GM19025 (cell line): Measurements from ENCODE around the gene ABCC2.
"Not testable (repeated sequence)": the region's sequence is repeated elsewhere in the genome, so short reads cannot be mapped to it uniquely, and the experiment has no call there.

ENCODE experiments used
- ATAC-seq: cut with Tn5 transposase; IDR thresholded peaks from one replicate; pipeline ENCODE4 v1.9.1; 2021; ENCODE audit warnings: mild to moderate bottlenecking, low read depth, moderate library complexity; ENCODE audit not compliant: unreplicated experiment

ABCC2 gene

DNA sequence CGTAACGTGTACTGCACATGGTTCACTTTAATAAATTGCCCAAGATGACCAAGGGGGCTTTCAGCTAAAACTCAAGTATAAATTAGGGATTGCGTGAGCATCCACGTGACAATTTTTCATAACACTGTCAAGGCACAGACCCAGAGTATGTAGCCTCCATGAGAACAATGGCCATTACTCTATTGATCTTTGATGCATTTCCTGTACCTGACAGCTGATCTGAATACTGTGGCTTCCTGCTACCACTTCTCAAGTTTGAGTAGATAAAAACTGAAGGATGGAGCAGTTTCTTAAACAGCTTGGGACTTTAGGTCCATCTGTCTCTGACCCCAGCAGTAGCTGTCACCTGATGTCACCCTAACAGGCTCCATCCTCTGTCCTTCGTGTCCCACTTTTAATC, 98.9 kb downstream of the ABCC2 start:
- no peak for ATAC-seq

DNA sequence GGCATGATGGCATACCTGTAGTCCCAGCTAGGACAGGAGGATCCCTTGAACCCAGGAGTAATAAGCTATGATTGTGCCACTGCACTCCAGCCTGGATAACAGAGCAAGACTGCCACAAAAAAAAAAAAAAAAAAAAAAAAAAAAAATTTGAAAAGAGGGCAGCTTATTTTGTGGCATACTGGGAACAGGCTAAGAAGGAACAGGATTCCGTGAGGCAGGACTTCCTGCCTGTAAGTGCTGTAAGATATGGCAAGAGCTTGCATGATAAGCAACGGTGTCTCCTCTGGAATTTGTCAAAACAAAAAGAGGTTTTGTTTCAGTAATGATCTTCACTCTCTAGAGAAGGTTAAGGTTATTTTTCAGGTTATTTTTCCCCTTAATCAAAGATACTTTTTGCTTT, 101.1 kb downstream of the ABCC2 start:
- ATAC-seq: no peak

DNA sequence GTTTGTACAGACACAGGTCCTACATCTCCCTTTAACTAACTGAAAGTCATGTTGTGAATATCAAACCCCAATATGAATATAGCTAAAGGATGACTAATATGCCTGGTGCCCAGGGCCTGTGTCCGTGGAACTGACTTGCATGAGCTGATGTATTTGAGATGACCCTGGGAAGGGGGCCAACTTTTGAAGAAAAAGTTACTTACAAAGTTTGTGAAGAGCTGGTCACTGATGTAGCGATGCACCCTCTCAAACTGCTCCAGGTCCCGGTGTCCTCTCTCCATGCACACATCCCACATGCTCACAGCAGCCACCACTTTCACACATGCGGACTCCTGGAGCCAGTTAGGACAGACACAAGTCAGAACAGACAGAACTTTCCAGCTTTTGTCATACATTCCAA, 106.2 kb downstream of the ABCC2 start:
- no peak for ATAC-seq

DNA sequence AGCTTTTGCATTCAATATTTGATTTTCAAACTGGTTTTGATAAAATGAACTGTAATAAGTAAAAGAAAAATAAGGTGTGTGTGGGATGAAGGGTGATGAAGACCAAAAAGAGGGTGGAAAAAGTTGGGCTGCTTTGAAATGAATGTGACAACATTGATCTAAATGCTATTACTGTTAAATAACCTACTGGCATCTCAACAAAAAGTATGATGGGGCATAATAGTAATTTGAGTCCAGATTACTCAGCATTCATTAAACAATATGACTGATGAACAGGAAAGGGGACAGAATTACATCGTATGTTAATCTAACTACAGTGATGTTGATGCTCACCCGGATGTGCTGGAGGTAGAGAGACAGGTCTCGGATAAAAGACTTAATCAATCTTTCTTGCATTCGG, 112.2 kb downstream of the ABCC2 start:
- no peak for ATAC-seq

DNA sequence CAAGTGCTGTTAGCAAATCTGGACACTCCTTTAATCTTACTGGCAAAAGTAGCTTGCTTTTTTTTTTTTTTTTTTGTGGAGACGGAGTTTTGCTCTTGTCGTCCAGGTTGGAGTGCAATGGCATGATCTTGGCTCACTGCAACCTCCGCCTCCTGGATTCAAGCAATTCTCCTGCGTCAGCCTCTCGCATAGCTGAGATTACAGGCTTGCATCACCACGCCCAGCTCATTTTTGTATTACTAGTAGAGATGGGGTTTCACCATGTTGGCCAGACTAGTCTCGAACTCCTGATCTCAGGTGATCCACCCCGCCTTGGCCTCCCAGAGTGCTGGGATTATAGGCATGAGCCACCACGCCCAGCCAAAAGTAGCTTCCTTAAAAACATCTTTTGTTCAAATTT, 112.6 kb downstream of the ABCC2 start:
- ATAC-seq: not testable (repeated sequence)

DNA sequence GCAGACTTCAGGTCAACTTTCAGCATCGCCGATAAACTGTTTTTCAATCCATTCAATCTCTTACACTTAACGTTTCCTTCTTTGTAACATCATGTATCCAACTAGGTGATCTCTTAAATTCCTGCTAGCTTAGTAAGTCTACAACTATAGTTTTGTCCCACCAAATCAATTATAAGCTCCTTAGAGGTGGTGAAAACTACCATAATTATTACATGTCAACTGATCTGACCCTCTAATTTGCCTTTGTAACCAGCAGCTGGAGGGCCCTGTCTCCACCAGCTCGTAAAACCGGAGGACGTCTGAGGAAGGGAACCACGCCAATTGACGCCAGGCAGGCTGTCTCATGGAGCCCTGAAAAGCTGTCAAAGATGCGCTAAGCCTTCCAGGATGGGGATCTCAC, 113.4 kb downstream of the ABCC2 start:
- ATAC-seq: no peak
